Measurements from ENCODE around the gene GTF2H1. TPM values are rescaled to one million over a fixed set of nuclear protein-coding genes. Genes with fewer than 3 reads are reported as not detected.

GTF2H1 gene
- total RNA-seq (ENCODE audit: unreplicated experiment) = 26.5 TPM
- long read RNA-seq, transcript GTF2H1-201 (15 exons, 2,982 nt) = major isoform, 7 of 14 reads
- long read RNA-seq, partial matches to known transcripts = 4 of 14 reads
- long read RNA-seq, other reads (novel, unspliced or antisense) = 3 of 14 reads

DNA sequence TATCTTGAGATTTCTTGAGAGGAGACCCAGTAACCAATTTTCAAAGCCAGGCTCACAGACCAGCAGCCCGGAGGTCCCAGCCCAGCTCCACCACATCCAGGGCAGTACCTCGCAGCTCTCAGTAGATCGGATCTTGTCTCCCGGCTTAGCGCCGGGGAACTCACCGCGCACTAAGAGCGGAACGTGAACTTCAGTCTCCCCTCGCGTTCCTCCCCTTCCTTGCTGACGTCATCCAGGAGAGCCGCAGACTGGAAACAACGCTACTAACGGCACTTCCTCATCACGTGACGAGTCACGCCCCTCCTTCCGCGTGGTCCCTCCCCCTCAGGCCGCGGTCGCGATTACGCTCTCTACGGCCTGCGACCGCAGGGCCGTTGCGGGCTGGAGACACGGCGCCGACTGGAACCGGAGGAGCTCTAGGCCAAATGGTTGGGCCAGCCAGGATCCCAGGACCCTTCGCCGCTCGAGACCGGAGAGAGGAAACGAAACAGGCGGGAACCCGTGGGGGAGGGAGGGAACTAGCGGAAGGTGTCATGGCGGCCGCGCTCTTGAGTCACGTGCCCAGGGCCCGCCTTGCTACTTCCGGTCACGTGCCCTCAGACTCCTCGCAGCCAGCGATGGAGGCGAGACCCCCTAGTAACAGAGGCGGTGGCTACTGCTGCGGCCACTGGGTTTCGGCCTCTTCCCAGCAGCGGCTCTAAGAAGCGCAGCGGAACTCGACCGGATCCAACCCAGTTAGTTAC, at the start of gene GTF2H1, which contains the start of gene HPS5:
TSS of gene GTF2H1 (plus strand) at position 599 of the 743 bp plus-strand sequence. CDS start 10,508 bp downstream, outside the sequence.
TSS of gene HPS5 (minus strand) at position 172 of the 743 bp plus-strand sequence. CDS start 4,282 bp downstream, outside the sequence.
- H3K36me3 Mint-ChIP-seq (ENCODE audit: unreplicated experiment) = no peaks in the 10 kb centered on the region
- peak within 1 kb of the TSS; percentile 93 for H3K4me3 Mint-ChIP-seq (ENCODE audit: unreplicated experiment)
- H3K27ac Mint-ChIP-seq (ENCODE audit: unreplicated experiment) = peak within 1 kb of the TSS; percentile 96
- H3K27me3 Mint-ChIP-seq (ENCODE audit: unreplicated experiment) = peaks cover 3% of the 10 kb centered on the region
- peaks cover 7% of the 10 kb centered on the region for H3K9me3 Mint-ChIP-seq (ENCODE audit: unreplicated experiment)
- DNase-seq = peak; percentile 92
- H3K4me1 Mint-ChIP-seq (ENCODE audit: low read depth, unreplicated experiment) = peaks cover 14% of the 10 kb centered on the region
- TF ChIP-seq, protein P1, sequence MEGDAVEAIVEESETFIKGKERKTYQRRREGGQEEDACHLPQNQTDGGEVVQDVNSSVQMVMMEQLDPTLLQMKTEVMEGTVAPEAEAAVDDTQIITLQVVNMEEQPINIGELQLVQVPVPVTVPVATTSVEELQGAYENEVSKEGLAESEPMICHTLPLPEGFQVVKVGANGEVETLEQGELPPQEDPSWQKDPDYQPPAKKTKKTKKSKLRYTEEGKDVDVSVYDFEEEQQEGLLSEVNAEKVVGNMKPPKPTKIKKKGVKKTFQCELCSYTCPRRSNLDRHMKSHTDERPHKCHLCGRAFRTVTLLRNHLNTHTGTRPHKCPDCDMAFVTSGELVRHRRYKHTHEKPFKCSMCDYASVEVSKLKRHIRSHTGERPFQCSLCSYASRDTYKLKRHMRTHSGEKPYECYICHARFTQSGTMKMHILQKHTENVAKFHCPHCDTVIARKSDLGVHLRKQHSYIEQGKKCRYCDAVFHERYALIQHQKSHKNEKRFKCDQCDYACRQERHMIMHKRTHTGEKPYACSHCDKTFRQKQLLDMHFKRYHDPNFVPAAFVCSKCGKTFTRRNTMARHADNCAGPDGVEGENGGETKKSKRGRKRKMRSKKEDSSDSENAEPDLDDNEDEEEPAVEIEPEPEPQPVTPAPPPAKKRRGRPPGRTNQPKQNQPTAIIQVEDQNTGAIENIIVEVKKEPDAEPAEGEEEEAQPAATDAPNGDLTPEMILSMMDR (IDR thresholded peaks at IDR 0.05; ENCODE audit: partially characterized antibody, unreplicated experiment) = no peak

DNA sequence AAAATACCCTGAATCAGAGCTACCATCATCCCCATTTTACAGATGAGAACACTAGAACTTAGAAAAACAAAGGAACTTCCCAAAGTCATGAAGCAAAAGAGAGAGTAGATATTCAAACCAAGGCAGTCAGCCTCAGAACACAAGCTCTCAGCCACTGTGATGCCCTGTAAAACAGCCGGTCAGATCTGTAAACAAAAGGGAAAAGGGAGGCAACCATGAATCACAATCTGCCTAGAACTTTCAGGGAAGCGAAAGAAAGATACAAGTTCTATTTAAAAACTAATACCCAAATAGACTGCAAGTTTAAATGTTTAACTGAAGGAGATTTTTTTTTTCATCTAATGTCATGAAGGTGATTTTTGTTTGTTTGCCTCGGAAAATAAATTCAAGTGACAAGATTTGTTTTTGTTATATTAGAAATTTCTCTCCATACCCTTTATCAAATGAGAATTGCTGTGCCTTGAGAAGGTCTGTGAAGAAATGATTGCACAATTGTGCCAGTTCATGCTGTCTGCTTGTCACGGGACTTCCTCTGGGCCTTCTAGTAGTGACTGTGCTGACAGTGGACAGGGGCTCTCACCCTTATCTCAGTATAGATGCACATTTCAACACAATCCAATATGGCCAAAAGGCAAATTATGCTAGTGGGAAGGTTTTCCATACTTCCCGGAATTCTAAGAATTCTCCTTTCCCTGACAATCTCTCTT, 44.6 kb upstream of the GTF2H1 start:
- TF ChIP-seq, protein P1 (IDR thresholded peaks at IDR 0.05; ENCODE audit: partially characterized antibody, unreplicated experiment) = no peak
- H3K36me3 Mint-ChIP-seq (ENCODE audit: unreplicated experiment) = peaks cover 4% of the 10 kb centered on the region
- H3K4me1 Mint-ChIP-seq (ENCODE audit: low read depth, unreplicated experiment) = no peaks in the 10 kb centered on the region
- no peak for DNase-seq
- H3K27ac Mint-ChIP-seq (ENCODE audit: unreplicated experiment) = no peak overlapping the region
- no peaks in the 10 kb centered on the region for H3K27me3 Mint-ChIP-seq (ENCODE audit: unreplicated experiment)
- H3K4me3 Mint-ChIP-seq (ENCODE audit: unreplicated experiment) = no peak overlapping the region
- peaks cover 2% of the 10 kb centered on the region for H3K9me3 Mint-ChIP-seq (ENCODE audit: unreplicated experiment)

DNA sequence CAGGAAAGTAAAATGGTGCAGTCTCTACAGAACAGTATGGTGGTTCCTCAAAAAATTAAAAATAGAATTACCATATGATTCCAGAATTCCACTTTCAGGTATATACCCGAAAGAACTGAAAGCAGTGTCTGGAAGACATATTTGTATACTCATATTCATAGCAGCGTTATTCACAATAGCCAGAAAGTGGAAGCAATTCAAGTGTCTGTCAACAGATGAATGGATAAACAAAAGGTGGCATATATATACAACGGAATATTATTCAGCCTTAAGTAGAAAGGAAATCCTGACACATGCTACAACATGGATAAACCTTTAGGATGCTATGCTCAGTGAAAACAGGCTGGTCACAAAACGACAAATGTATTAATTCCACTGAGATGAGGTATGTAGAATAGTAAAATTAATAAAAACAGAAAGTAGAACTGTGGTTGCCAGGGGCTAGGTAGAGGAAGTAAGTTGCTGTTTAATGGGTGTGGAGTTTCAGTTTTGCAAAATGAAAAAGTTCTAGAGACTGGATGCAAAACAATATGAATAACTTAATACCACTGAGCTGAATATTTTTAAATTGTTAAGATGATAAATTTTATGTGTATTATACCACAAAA, 41.8 kb upstream of the GTF2H1 start:
- Mint-ChIP-seq H3K27ac (ENCODE audit: unreplicated experiment) (no peak overlapping the region), H3K4me3 (ENCODE audit: unreplicated experiment) (no peak overlapping the region), H3K9me3 (ENCODE audit: unreplicated experiment) (no peaks in the 10 kb centered on the region), H3K27me3 (ENCODE audit: unreplicated experiment) (no peaks in the 10 kb centered on the region), H3K4me1 (ENCODE audit: low read depth, unreplicated experiment) (no peaks in the 10 kb centered on the region), H3K36me3 (ENCODE audit: unreplicated experiment) (no peaks in the 10 kb centered on the region)
- no peak for DNase-seq
- TF ChIP-seq, protein P1 (IDR thresholded peaks at IDR 0.05; ENCODE audit: partially characterized antibody, unreplicated experiment) = no peak

DNA sequence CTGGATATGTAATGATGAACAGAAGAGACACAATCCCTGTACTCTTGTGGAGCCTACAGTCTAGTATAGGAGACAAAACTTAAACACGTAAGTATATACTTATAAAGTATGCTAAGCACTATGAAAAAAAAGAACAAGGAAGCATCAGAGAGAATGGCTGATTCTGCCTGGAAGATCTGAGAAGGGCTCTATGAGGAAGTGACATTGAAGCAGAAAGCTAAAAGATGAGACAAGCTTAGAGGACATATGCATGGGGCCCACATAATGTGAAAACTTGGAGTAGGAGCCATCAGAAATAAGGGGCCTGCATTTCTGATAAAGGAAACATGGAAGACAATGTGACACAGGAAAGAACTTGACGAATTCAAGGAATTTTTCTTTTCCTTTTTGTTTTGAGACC, 39.7 kb upstream of the GTF2H1 start:
- Mint-ChIP-seq H3K9me3 (ENCODE audit: unreplicated experiment) (no peaks in the 10 kb centered on the region), H3K27ac (ENCODE audit: unreplicated experiment) (no peak overlapping the region), H3K36me3 (ENCODE audit: unreplicated experiment) (no peaks in the 10 kb centered on the region), H3K4me3 (ENCODE audit: unreplicated experiment) (no peak overlapping the region), H3K27me3 (ENCODE audit: unreplicated experiment) (no peaks in the 10 kb centered on the region), H3K4me1 (ENCODE audit: low read depth, unreplicated experiment) (no peaks in the 10 kb centered on the region)
- DNase-seq = no peak
- TF ChIP-seq, protein P1 (IDR thresholded peaks at IDR 0.05; ENCODE audit: partially characterized antibody, unreplicated experiment) = no peak

Measured in glutamatergic neuron (in vitro differentiated cells).